ENCODE measurements around the gene USP14.
A peak's percentile ranks its signal among the peaks of the same experiment; 100 is the strongest.
"Not testable (repeated sequence)": the region's sequence is repeated elsewhere in the genome, so short reads cannot be mapped to it uniquely, and the experiment has no call there.

The USP14 gene

GRCh38 chr18:158128-159036 lies at the start of gene USP14:
TSS of gene USP14 (plus strand) at chr18:158557. CDS start at chr18:158699, 142 bp downstream.
- DNase-seq, result peak; percentile 59 to 99 (median 95)

- not testable (repeated sequence) for DNase-seq
Observed at GRCh38 chr18:108665-109063, 49.7 kb upstream of the USP14 start.

- DNase-seq, result not testable (repeated sequence)
Observed at GRCh38 chr18:109130-109921, 49.0 kb upstream of the USP14 start.

GRCh38 chr18:109922-110261 lies 48.5 kb upstream of the USP14 start:
- not testable (repeated sequence) for DNase-seq

- DNase-seq, result not testable (repeated sequence)
Observed at GRCh38 chr18:110351-111201, 47.8 kb upstream of the USP14 start.

GRCh38 chr18:111306-112014 lies 46.9 kb upstream of the USP14 start:
- no peak for DNase-seq

GRCh38 chr18:112015-112733 lies 46.2 kb upstream of the USP14 start:
- DNase-seq, result not testable (repeated sequence)

- DNase-seq, result not testable (repeated sequence)
Observed at GRCh38 chr18:120539-121260, 37.7 kb upstream of the USP14 start.

GRCh38 chr18:135045-135444 lies 23.3 kb upstream of the USP14 start:
- no peak for DNase-seq

- DNase-seq, result no peak
Observed at GRCh38 chr18:136433-136832, 21.9 kb upstream of the USP14 start.

GRCh38 chr18:137327-137726 lies 21.0 kb upstream of the USP14 start:
- no peak for DNase-seq

- no peak for DNase-seq
Observed at GRCh38 chr18:140670-141266, 17.6 kb upstream of the USP14 start.

GRCh38 chr18:142624-143296 lies 15.6 kb upstream of the USP14 start:
- not testable (repeated sequence) for DNase-seq

- no peak for DNase-seq
Observed at GRCh38 chr18:148841-149240, 9.5 kb upstream of the USP14 start.

GRCh38 chr18:154151-154550 lies 4.2 kb upstream of the USP14 start:
- no peak for DNase-seq

GRCh38 chr18:155688-156087 lies 2.7 kb upstream of the USP14 start:
- no peak for DNase-seq

- DNase-seq, result no peak
Observed at GRCh38 chr18:156514-157230, 1.7 kb upstream of the USP14 start.

Data from anterior cingulate cortex (tissue), 58 donors.